GM20000 (cell line): ENCODE results near the gene GPAM.

ENCODE experiments used
- DNase-seq: peaks from one replicate; pipeline ENCODE4 v3.0.0; 2012; ENCODE audit warnings: low spot score
- TF ChIP-seq, protein P1 (sequence below): IDR thresholded peaks from 2 replicates; pipeline ENCODE4 v1.5.1; 2012; ENCODE audit warnings: mild to moderate bottlenecking, control low read depth; ENCODE audit errors: extremely low read depth, missing control alignments

Gene GPAM

DNA sequence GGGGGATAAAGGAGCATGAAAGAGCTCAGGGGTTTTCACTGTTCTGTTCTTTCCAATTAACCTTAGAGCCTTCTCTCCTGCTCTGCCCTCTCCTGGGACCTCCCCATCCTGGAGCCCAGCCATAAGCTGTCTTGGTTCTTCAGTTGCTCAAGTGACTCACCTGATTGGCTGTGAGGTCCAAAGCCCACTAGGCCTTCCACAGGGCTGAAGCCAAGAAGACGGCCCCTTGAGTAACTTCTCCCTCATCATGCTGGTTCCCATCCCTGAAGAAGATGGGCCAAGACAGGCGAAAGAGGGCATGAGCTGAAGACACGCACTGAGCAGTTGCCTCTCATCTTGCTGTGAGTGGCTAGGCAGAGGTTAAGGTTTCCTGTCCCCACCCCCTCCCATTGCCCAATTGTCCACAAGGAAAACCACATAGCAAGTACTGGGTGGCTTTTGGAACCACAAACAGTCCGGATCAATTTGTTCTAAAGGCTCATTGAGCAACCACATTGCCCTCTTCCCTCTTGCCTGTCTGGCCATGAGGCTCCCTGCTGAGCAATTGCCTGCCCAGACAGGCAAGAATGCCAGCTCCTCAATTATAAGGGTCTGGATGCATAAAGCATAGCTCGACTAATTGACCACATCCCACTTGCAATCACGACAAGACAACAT is 43.9 kb upstream of the GPAM start:
- DNase-seq: no peak
- TF ChIP-seq, protein P1, sequence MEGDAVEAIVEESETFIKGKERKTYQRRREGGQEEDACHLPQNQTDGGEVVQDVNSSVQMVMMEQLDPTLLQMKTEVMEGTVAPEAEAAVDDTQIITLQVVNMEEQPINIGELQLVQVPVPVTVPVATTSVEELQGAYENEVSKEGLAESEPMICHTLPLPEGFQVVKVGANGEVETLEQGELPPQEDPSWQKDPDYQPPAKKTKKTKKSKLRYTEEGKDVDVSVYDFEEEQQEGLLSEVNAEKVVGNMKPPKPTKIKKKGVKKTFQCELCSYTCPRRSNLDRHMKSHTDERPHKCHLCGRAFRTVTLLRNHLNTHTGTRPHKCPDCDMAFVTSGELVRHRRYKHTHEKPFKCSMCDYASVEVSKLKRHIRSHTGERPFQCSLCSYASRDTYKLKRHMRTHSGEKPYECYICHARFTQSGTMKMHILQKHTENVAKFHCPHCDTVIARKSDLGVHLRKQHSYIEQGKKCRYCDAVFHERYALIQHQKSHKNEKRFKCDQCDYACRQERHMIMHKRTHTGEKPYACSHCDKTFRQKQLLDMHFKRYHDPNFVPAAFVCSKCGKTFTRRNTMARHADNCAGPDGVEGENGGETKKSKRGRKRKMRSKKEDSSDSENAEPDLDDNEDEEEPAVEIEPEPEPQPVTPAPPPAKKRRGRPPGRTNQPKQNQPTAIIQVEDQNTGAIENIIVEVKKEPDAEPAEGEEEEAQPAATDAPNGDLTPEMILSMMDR: no peak

DNA sequence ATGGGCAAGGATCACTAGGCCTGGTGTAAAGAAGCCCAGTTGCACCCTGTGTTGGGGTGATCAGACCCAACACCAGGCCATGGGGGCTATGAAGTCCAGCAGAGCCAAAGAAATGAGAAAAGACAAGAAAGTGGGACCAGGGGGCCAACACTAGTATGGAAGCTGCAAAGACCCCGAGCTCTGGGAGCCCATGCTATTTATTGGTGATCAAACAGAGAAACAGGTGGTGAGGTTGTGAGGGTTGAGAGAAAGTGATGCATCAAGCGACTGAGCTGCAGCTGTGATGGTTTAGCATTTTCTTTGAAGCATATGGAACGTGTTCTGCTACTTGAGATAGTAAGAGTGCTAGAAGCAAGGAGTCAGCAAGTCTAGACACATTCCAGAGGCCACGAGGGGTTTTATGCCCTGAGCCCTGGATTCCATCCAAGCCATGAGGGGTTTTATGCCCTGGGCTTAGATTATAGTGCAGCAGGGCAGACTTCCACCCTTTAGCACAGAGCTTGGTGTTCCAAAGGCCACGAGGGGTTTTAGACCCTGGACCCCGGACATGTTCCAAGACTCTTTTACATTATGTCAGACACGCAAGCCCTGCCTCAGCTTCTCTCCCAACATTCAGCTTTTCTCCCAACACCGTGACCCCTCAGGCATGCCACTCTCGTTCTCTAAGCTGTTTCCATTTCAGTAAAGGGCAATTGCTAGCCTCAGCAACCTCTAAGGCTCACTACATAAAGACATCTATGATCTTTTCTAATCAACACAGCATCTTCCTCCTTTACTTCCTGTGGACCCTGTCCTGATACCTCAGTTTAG is 43.1 kb upstream of the GPAM start:
- DNase-seq: no peak
- TF ChIP-seq, protein P1: no peak

DNA sequence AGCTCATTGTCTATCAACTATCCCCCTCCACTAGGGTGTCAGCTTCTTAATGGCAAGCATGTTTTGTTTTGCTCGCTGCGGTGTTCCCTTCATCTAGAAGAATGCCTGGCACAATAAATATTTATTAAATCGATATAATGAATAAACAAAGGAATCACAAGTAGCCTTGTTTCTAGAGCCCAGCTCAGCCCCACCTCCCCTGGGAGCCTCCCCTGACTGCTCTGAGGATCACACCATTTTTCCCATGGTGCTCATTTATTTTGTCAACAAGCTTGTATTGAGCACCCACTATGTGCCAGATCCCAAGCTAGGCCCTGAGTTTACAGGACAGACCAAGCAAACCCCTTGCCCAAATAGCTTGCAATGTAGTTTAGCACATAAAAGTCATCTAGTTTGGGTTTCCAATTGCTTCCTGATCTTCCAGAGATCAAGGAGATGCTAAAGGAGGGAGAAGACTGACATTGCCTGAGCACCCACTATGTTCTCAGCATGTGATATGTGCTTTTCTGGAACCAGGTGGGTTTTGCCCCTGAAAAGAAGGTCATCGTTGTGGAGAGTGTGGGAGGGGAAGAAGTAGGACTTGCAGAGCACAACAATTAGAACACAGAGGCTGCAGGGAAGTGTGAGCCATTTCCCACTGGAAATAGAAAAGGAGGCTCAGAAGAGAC is 42.3 kb upstream of the GPAM start:
- TF ChIP-seq, protein P1: no peak
- DNase-seq: no peak

DNA sequence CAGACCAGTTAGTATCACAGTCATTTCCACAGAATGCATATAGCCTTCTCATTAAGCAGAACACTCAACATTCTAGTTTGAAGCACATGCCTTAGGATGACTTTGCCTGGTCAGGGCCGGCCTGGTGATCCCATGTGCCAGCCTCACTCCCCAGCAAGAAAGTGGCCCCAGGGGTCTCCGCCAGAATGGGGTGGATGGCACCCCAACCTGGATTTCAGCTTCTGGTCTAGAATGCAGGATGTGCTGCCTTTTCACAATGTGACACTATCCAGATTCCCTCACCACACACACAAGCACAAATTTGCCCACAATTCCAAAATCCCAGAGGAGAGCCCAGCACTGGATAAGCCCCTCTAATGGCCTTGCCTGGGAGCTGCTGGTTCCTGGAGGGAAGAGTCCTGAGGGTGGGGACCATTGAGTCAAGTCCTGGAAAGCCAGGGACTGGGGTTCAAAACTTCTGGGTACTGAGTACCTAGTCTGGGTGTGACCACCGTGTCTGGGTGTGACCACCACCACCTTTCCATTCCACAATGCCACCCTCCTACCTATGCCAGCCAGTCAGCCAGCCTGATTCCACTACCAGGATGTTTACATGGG is 41.5 kb upstream of the GPAM start:
- DNase-seq: no peak
- TF ChIP-seq, protein P1: no peak

DNA sequence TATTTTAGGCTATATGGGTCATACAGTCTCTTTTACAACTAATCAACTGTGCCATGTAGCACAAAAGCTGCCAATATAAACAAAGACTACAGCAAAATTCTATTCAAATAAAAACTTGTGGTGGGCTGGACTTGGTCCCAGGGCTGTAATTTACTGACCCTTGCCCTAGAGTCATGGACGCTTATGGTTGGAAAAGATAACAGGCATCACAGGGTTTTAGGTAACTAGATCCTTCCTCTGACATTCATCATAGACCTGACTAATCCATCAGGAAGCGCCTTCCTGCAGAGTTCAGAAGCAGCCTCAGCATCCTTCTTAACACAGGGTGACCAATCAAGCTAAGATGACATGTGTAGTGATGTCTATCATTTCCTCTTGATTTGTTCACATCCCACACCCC is 40.2 kb upstream of the GPAM start:
- no peak for DNase-seq
- TF ChIP-seq, protein P1: no peak

DNA sequence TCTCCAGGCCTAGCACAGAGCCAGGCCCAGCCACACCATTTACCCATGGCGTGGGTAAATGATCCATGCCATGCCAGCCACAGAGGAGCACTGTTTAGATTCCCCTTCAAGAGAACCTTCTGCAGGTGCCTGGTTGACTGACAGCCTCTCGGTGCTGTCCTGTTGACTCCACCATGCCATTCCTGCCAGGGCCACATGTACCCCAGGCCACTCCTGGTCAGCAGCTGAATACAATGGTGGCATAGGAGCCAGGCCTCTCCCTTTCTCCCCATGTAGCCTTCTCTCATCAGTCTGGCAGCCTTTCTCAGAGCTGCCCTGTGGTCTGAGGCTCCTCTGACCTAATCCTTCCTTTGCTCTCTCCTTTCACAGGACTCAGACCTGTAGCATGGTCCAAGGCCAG is 39.2 kb upstream of the GPAM start:
- TF ChIP-seq, protein P1: no peak
- no peak for DNase-seq
